Heart left ventricle (tissue), 13 donors: ENCODE measurements around the gene DOK1.

Source experiments
- POLR2A ChIP-seq, 2 donors: fragments of 450-650 bp; IDR thresholded peaks; one replicate each; pipeline ENCODE4 v1.6.1; 2017; ENCODE audit warnings: antibody characterized with exemption in 2 of 2, mild to moderate bottlenecking in 2 of 2, moderate library complexity in 2 of 2
- TF ChIP-seq, protein P1 (sequence below), 12 donors: fragments of 200-600 bp; sonication (generic) in 4 of 12; IDR thresholded peaks; one replicate each; pipeline versions ENCODE4 v1.5.0 to v1.8.0; 2018 to 2022; ENCODE audit warnings: antibody characterized with exemption in 12 of 12, mild to moderate bottlenecking in 5 of 12
- donor health status: ischemic (EF 13 %, LVEDD 7.1; RV severe dilation, severe dysfunction).
- donor health status: DM: no; HTN: yes; CAD: no.
- donor health status: DM: no; HTN: no; CAD: no.
- donor health status: ischemic (EF 25% LVEDD 6.9; RV normal size, moderate dysfunction).
- donor health status: ischemic (EF 25% LVEDD 5.7; RV mildly dilated, moderate dysfunction).
- donor health status: ischemic (EF 35%, LVEDD 5.7; RV mildly dilated, moderate dysfunction).
- donor health status: nonischemic (EF 11% LVEDD 7.7; RV severe dilation, severe dysfunction).
- donor health status: DM: yes; HTN: yes; CAD: no.
- donor health status: PGD.
- donor health status: ischemic (EF 29% LVEDD 5.4; RV normal size, mild dysfunction).
- donor health status: nonischemic (EF 23%, LVEDD 6.1; RV moderate dilation, normal function).

DNA sequence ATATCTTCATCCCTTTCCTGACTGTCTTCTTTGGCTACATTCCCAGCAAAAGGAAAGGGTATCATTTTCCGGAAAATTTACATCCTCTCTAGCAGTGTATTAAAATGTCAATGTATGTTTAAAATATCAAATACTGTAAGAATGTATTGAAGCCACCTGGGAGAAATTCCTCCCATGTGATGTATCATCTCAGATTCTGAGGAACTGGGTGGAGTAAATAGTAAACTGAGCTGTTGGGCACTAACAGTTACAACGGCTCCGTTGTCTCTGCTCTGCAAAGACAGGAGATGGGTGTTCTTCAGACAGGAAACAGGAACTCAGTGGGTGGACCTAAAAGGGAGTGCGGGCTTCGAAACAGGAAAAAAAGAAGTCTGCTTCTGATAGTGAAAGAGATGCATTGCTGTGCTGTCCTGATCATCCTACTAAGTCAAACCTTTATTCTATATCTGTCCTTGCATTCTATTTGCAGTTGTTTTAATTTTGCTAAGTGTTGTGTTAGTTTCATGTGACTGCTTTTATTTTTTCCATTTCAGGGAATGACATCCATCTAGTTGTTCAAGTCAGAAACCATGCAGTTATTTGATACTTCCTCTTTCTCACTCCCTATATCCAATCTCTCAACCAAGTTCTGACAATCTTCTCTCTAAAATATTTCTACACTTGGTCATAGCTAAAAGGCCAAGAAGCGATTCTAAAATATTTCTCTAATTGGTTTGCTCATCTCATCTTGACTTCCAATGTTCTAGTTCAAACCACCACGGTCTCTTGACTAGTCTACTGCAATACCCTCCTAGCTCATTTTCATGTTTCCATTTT is 19.4 kb downstream of the DOK1 start:
- TF ChIP-seq, protein P1, sequence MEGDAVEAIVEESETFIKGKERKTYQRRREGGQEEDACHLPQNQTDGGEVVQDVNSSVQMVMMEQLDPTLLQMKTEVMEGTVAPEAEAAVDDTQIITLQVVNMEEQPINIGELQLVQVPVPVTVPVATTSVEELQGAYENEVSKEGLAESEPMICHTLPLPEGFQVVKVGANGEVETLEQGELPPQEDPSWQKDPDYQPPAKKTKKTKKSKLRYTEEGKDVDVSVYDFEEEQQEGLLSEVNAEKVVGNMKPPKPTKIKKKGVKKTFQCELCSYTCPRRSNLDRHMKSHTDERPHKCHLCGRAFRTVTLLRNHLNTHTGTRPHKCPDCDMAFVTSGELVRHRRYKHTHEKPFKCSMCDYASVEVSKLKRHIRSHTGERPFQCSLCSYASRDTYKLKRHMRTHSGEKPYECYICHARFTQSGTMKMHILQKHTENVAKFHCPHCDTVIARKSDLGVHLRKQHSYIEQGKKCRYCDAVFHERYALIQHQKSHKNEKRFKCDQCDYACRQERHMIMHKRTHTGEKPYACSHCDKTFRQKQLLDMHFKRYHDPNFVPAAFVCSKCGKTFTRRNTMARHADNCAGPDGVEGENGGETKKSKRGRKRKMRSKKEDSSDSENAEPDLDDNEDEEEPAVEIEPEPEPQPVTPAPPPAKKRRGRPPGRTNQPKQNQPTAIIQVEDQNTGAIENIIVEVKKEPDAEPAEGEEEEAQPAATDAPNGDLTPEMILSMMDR (IDR thresholded peaks at IDR 0.05): no peak
- no peak for TF ChIP-seq POLR2A (IDR thresholded peaks at IDR 0.05)
